HepG2 (cell line): Measurements from ENCODE around the gene ZCCHC3. TPM values are rescaled to one million over a fixed set of nuclear protein-coding genes. Genes with fewer than 3 reads are reported as not detected.
A peak's percentile ranks its signal among the peaks of the same experiment; 100 is the strongest.

Source experiments
- DNMT3B ChIP-seq: conservative IDR thresholded peaks from 2 replicates; pipeline ENCODE4 v1.6.1; 2016; ENCODE audit warnings: missing biosample characterization, control low read depth
- ETV5 ChIP-seq: IDR thresholded peaks from 2 replicates; pipeline ENCODE4 v1.6.1; 2018; ENCODE audit warnings: missing biosample characterization, missing genetic modification reagents, inconsistent platforms, borderline replicate concordance
- HNRNPLL ChIP-seq: fragments of 200-400 bp; formaldehyde crosslinking; IDR thresholded peaks from 2 replicates; pipeline ENCODE4 v1.6.1; 2017; ENCODE audit warnings: mild to moderate bottlenecking, low read depth, low read length; ENCODE audit not compliant: poor library complexity, severe bottlenecking
- MED13 ChIP-seq: sonication (generic); formaldehyde crosslinking; IDR thresholded peaks from 2 replicates; pipeline ENCODE4 v1.5.0; 2020; ENCODE audit warnings: missing genetic modification reagents
- PRDM10 ChIP-seq: sonication (generic); formaldehyde crosslinking; IDR thresholded peaks from 2 replicates; pipeline ENCODE4 v1.4.0; 2020; ENCODE audit warnings: low read depth, missing genetic modification reagents
- PRMT3 ChIP-seq: sonication (generic); formaldehyde crosslinking; IDR thresholded peaks from 2 replicates; pipeline ENCODE4 v1.8.1; 2022; ENCODE audit warnings: low read depth, mild to moderate bottlenecking, moderate library complexity, missing genetic modification reagents, borderline replicate concordance
- SKIL ChIP-seq: sonication (generic); formaldehyde crosslinking; IDR thresholded peaks from 2 replicates; pipeline ENCODE4 v1.8.0; 2022; ENCODE audit warnings: missing genetic modification reagents, mild to moderate bottlenecking, moderate library complexity, borderline replicate concordance
- SSRP1 ChIP-seq: IDR thresholded peaks from 2 replicates; pipeline ENCODE4 v1.6.1; 2016; ENCODE audit warnings: control low read depth
- ZBTB42 ChIP-seq: sonication (generic); formaldehyde crosslinking; IDR thresholded peaks from 2 replicates; pipeline ENCODE4 v1.5.0; 2020; ENCODE audit warnings: mild to moderate bottlenecking, missing genetic modification reagents
- ZNF142 ChIP-seq: sonication (generic); formaldehyde crosslinking; IDR thresholded peaks from 2 replicates; pipeline ENCODE4 v1.4.0; 2020; ENCODE audit warnings: missing genetic modification reagents
- ZNF292 ChIP-seq: sonication (generic); formaldehyde crosslinking; IDR thresholded peaks from 2 replicates; pipeline ENCODE4 v1.8.1; 2022; ENCODE audit warnings: mild to moderate bottlenecking, low read depth, missing genetic modification reagents, borderline replicate concordance
- ZNF296 ChIP-seq: sonication (generic); formaldehyde crosslinking; conservative IDR thresholded peaks from 2 replicates; pipeline ENCODE4 v1.5.0; 2020; ENCODE audit warnings: mild to moderate bottlenecking, missing genetic modification reagents
- ZNF800 ChIP-seq: sonication (generic); formaldehyde crosslinking; IDR thresholded peaks from 2 replicates; pipeline ENCODE4 v1.4.0; 2020; ENCODE audit warnings: missing genetic modification reagents
- ZSCAN29 ChIP-seq: sonication (generic); formaldehyde crosslinking; conservative IDR thresholded peaks from 2 replicates; pipeline ENCODE4 v1.4.0; 2020; ENCODE audit warnings: mild to moderate bottlenecking, missing genetic modification reagents
- polyA plus RNA-seq, 8 experiments: library from polyadenylated mRNA; depleted of rRNA in 3 of 8; stranded (reverse) in 7 of 8; unstranded in 1 of 8; fragments of >200 nt; fragmentation: Illumina TruSeq in 4 of 8; extraction: Trizol in 4 of 8; gene quantifications; 2 replicates each; pipeline versions ENCODE4 v1.2.1 to v1.2.3, GENCODE V29; 2011 to 2016; ENCODE audit warnings: low read depth in 4 of 8, missing spikeins in 1 of 8, mixed read lengths in 1 of 8; ENCODE audit not compliant: insufficient read depth in 1 of 8
- total RNA-seq, 5 experiments: library from RNA; depleted of rRNA; stranded (reverse); fragments of >200 nt; fragmentation: Illumina TruSeq; extraction: Trizol; gene quantifications; 2 replicates each; pipeline ENCODE4 v1.2.3, GENCODE V29; 2016; ENCODE audit warnings: low read depth in 1 of 5

Gene ZCCHC3
- total and polyA plus RNA-seq, 2 of the 13 experiments (the other 11 are each of a cell fraction or from before 2014, with no cell fraction given): 46.6 to 63.0 TPM

- TF ChIP-seq ZNF800 (CRISPR knock-in tag) (no peak), ZNF296 (CRISPR knock-in tag) (no peak), SSRP1 (CRISPR knock-in tag) (peak; percentile 69; the same call in 1 of the 2 replicates), PRDM10 (peak; percentile 85), ZBTB42 (CRISPR knock-in tag) (no peak), DNMT3B (CRISPR knock-in tag) (no peak), MED13 (CRISPR knock-in tag) (no peak), ZNF292 (CRISPR knock-in tag) (no peak), ETV5 (CRISPR knock-in tag) (no peak; the same call in 1 of the 2 replicates), ZNF142 (CRISPR knock-in tag) (no peak), PRMT3 (CRISPR knock-in tag) (no peak), ZSCAN29 (peak; percentile 83; the same call in 1 of the 2 replicates), SKIL (CRISPR knock-in tag) (no peak), HNRNPLL (no peak)
These were observed 33.1 kb downstream of the ZCCHC3 start (continued) for GRCh38 chr20:330233-331149.
